ENCODE data around the gene NXN.
"Not testable (repeated sequence)": the region's sequence is repeated elsewhere in the genome, so short reads cannot be mapped to it uniquely, and the experiment has no call there.

The NXN gene

GRCh38 chr17:882827-883585, 96.6 kb downstream of the NXN start:
- H3K4me3 ChIP-seq (ENCODE audit: insufficient read length, low read depth) = no peak overlapping the region
- peak; percentile 56 for DNase-seq (ENCODE audit: low read depth, low spot score)
- TF ChIP-seq YY1 (IDR thresholded peaks at IDR 0.05; ENCODE audit: insufficient read depth, insufficient read length) (no peak), ZNF274 (IDR thresholded peaks at IDR 0.05; ENCODE audit: low read depth, low read length) (no peak), SUZ12 (IDR thresholded peaks at IDR 0.05; ENCODE audit: extremely low read depth, insufficient read depth, insufficient read length) (no peak)
- H3K36me3 ChIP-seq (ENCODE audit: insufficient read depth, insufficient read length, low read length) = peaks cover 5% of the 10 kb centered on the region
- H3K9ac ChIP-seq (ENCODE audit: insufficient read length, low read depth) = no peak overlapping the region
- H3K4me1 ChIP-seq (ENCODE audit: insufficient read depth, insufficient read length) = peaks cover 4% of the 10 kb centered on the region
- H3K27me3 ChIP-seq (ENCODE audit: insufficient read depth, insufficient read length) = no peaks in the 10 kb centered on the region
- no peaks in the 10 kb centered on the region for H3K9me3 ChIP-seq (ENCODE audit: insufficient read depth, low read length)

- no peaks in the 10 kb centered on the region for H3K27me3 ChIP-seq (ENCODE audit: insufficient read depth, insufficient read length)
- TF ChIP-seq ZNF274 (IDR thresholded peaks at IDR 0.05; ENCODE audit: low read depth, low read length) (no peak), SUZ12 (IDR thresholded peaks at IDR 0.05; ENCODE audit: extremely low read depth, insufficient read depth, insufficient read length) (no peak), YY1 (IDR thresholded peaks at IDR 0.05; ENCODE audit: insufficient read depth, insufficient read length) (no peak)
- H3K4me1 ChIP-seq (ENCODE audit: insufficient read depth, insufficient read length) = peaks cover 4% of the 10 kb centered on the region
- H3K9me3 ChIP-seq (ENCODE audit: insufficient read depth, low read length) = no peaks in the 10 kb centered on the region
- no peak overlapping the region for H3K9ac ChIP-seq (ENCODE audit: insufficient read length, low read depth)
- peaks cover 5% of the 10 kb centered on the region for H3K36me3 ChIP-seq (ENCODE audit: insufficient read depth, insufficient read length, low read length)
- H3K4me3 ChIP-seq (ENCODE audit: insufficient read length, low read depth) = no peak overlapping the region
- no peak for DNase-seq (ENCODE audit: low read depth, low spot score)
These were observed 97.8 kb downstream of the NXN start for GRCh38 chr17:881778-882177.

GRCh38 chr17:880443-881269, 98.9 kb downstream of the NXN start:
- Histone ChIP-seq H3K27me3 (ENCODE audit: insufficient read depth, insufficient read length) (no peaks in the 10 kb centered on the region), H3K4me1 (ENCODE audit: insufficient read depth, insufficient read length) (peaks cover 4% of the 10 kb centered on the region), H3K9me3 (ENCODE audit: insufficient read depth, low read length) (no peaks in the 10 kb centered on the region), H3K4me3 (ENCODE audit: insufficient read length, low read depth) (no peak overlapping the region), H3K36me3 (ENCODE audit: insufficient read depth, insufficient read length, low read length) (no peaks in the 10 kb centered on the region), H3K9ac (ENCODE audit: insufficient read length, low read depth) (no peak overlapping the region)
- DNase-seq (ENCODE audit: low read depth, low spot score) = no peak
- TF ChIP-seq ZNF274 (IDR thresholded peaks at IDR 0.05; ENCODE audit: low read depth, low read length) (no peak), YY1 (IDR thresholded peaks at IDR 0.05; ENCODE audit: insufficient read depth, insufficient read length) (no peak), SUZ12 (IDR thresholded peaks at IDR 0.05; ENCODE audit: extremely low read depth, insufficient read depth, insufficient read length) (no peak)

GRCh38 chr17:879546-880442, 99.8 kb downstream of the NXN start:
- TF ChIP-seq SUZ12 (IDR thresholded peaks at IDR 0.05; ENCODE audit: extremely low read depth, insufficient read depth, insufficient read length) (no peak), ZNF274 (IDR thresholded peaks at IDR 0.05; ENCODE audit: low read depth, low read length) (no peak), YY1 (IDR thresholded peaks at IDR 0.05; ENCODE audit: insufficient read depth, insufficient read length) (no peak)
- no peaks in the 10 kb centered on the region for H3K27me3 ChIP-seq (ENCODE audit: insufficient read depth, insufficient read length)
- H3K36me3 ChIP-seq (ENCODE audit: insufficient read depth, insufficient read length, low read length) = no peaks in the 10 kb centered on the region
- DNase-seq (ENCODE audit: low read depth, low spot score) = peak; percentile 75
- H3K9ac ChIP-seq (ENCODE audit: insufficient read length, low read depth) = no peak overlapping the region
- peaks cover 4% of the 10 kb centered on the region for H3K4me1 ChIP-seq (ENCODE audit: insufficient read depth, insufficient read length)
- no peak overlapping the region for H3K4me3 ChIP-seq (ENCODE audit: insufficient read length, low read depth)
- no peaks in the 10 kb centered on the region for H3K9me3 ChIP-seq (ENCODE audit: insufficient read depth, low read length)

GRCh38 chr17:877630-878029, 101.9 kb downstream of the NXN start:
- Histone ChIP-seq H3K4me1 (ENCODE audit: insufficient read depth, insufficient read length) (no peaks in the 10 kb centered on the region), H3K9me3 (ENCODE audit: insufficient read depth, low read length) (no peaks in the 10 kb centered on the region), H3K27me3 (ENCODE audit: insufficient read depth, insufficient read length) (no peaks in the 10 kb centered on the region), H3K36me3 (ENCODE audit: insufficient read depth, insufficient read length, low read length) (peaks cover 3% of the 10 kb centered on the region), H3K9ac (ENCODE audit: insufficient read length, low read depth) (no peak overlapping the region), H3K4me3 (ENCODE audit: insufficient read length, low read depth) (no peak overlapping the region)
- DNase-seq (ENCODE audit: low read depth, low spot score) = no peak
- TF ChIP-seq SUZ12 (IDR thresholded peaks at IDR 0.05; ENCODE audit: extremely low read depth, insufficient read depth, insufficient read length) (no peak), ZNF274 (IDR thresholded peaks at IDR 0.05; ENCODE audit: low read depth, low read length) (no peak), YY1 (IDR thresholded peaks at IDR 0.05; ENCODE audit: insufficient read depth, insufficient read length) (no peak)

- no peak overlapping the region for H3K4me3 ChIP-seq (ENCODE audit: insufficient read length, low read depth)
- no peak for TF ChIP-seq YY1 (IDR thresholded peaks at IDR 0.05; ENCODE audit: insufficient read depth, insufficient read length)
- TF ChIP-seq ZNF274 (IDR thresholded peaks at IDR 0.05; ENCODE audit: low read depth, low read length) = no peak
- no peaks in the 10 kb centered on the region for H3K27me3 ChIP-seq (ENCODE audit: insufficient read depth, insufficient read length)
- no peaks in the 10 kb centered on the region for H3K9me3 ChIP-seq (ENCODE audit: insufficient read depth, low read length)
- no peak for DNase-seq (ENCODE audit: low read depth, low spot score)
- no peaks in the 10 kb centered on the region for H3K4me1 ChIP-seq (ENCODE audit: insufficient read depth, insufficient read length)
- peaks cover 3% of the 10 kb centered on the region for H3K36me3 ChIP-seq (ENCODE audit: insufficient read depth, insufficient read length, low read length)
- no peak overlapping the region for H3K9ac ChIP-seq (ENCODE audit: insufficient read length, low read depth)
These were observed 103.3 kb downstream of the NXN start for GRCh38 chr17:876272-876671.

- H3K9ac ChIP-seq (ENCODE audit: insufficient read length, low read depth); H3K4me1 ChIP-seq (ENCODE audit: insufficient read depth, insufficient read length); H3K4me3 ChIP-seq (ENCODE audit: insufficient read length, low read depth); DNase-seq (ENCODE audit: low read depth, low spot score); H3K9me3 ChIP-seq (ENCODE audit: insufficient read depth, low read length); H3K36me3 ChIP-seq (ENCODE audit: insufficient read depth, insufficient read length, low read length); H3K27me3 ChIP-seq (ENCODE audit: insufficient read depth, insufficient read length): not testable (repeated sequence)
These were observed 105.0 kb downstream of the NXN start for GRCh38 chr17:874590-874989.

Data from NT2/D1 (cell line).